ENCODE measurements around the gene TRMT2A.

DNA sequence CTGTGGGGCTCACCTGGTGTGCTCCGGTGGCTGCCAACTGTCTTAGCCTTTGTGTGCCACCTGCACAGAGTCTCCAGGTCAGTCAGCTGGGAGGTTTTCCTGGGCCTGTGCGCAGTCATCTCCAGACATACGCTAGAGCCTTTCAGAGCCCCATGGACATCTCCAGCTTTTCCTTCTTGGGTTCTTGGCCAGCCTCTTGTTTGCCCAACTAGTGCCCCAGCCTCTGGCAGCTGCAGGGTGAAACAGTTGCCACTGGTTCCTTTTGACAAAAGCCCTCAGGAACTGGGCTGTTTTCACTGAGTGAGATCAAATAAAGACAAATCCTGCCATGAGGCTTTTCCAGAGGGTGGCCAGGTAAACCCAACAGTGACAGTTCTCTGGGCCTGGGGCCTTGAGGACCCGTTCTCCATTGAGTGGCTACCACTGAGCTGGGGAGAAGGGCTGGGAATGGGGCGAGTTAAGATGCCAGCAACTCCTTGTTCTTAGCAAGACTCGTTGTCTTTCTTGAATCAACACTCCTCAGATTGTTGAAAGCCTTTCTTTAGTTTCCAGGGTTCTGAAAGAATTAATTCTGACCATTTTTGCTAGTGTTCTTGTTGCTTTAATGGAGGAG lies 17.8 kb downstream of the TRMT2A start:
- no peak for TF ChIP-seq CEBPB (IDR thresholded peaks at IDR 0.05)
- TF ChIP-seq EP300 (IDR thresholded peaks at IDR 0.05; ENCODE audit: borderline replicate concordance), result no peak
- TF ChIP-seq, protein P1, sequence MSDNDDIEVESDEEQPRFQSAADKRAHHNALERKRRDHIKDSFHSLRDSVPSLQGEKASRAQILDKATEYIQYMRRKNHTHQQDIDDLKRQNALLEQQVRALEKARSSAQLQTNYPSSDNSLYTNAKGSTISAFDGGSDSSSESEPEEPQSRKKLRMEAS (IDR thresholded peaks at IDR 0.05), result no peak
- no peak for TF ChIP-seq RAD21 (IDR thresholded peaks at IDR 0.05; ENCODE audit: low read depth)
- TF ChIP-seq TEAD4 (IDR thresholded peaks at IDR 0.05), result no peak
- TF ChIP-seq EGR1 (IDR thresholded peaks at IDR 0.05), result no peak
- TF ChIP-seq FOXM1 (IDR thresholded peaks at IDR 0.05; ENCODE audit: borderline replicate concordance, low read depth), result no peak
- TF ChIP-seq, protein P2, sequence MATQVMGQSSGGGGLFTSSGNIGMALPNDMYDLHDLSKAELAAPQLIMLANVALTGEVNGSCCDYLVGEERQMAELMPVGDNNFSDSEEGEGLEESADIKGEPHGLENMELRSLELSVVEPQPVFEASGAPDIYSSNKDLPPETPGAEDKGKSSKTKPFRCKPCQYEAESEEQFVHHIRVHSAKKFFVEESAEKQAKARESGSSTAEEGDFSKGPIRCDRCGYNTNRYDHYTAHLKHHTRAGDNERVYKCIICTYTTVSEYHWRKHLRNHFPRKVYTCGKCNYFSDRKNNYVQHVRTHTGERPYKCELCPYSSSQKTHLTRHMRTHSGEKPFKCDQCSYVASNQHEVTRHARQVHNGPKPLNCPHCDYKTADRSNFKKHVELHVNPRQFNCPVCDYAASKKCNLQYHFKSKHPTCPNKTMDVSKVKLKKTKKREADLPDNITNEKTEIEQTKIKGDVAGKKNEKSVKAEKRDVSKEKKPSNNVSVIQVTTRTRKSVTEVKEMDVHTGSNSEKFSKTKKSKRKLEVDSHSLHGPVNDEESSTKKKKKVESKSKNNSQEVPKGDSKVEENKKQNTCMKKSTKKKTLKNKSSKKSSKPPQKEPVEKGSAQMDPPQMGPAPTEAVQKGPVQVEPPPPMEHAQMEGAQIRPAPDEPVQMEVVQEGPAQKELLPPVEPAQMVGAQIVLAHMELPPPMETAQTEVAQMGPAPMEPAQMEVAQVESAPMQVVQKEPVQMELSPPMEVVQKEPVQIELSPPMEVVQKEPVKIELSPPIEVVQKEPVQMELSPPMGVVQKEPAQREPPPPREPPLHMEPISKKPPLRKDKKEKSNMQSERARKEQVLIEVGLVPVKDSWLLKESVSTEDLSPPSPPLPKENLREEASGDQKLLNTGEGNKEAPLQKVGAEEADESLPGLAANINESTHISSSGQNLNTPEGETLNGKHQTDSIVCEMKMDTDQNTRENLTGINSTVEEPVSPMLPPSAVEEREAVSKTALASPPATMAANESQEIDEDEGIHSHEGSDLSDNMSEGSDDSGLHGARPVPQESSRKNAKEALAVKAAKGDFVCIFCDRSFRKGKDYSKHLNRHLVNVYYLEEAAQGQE (IDR thresholded peaks at IDR 0.05; ENCODE audit: low read depth), result no peak
- TF ChIP-seq TAF1 (IDR thresholded peaks at IDR 0.05; ENCODE audit: low read depth), result no peak
- TF ChIP-seq TCF12 (IDR thresholded peaks at IDR 0.05; ENCODE audit: low read depth), result no peak
- TF ChIP-seq CREB1 (IDR thresholded peaks at IDR 0.05; ENCODE audit: low read depth), result no peak
- TF ChIP-seq, protein P3, sequence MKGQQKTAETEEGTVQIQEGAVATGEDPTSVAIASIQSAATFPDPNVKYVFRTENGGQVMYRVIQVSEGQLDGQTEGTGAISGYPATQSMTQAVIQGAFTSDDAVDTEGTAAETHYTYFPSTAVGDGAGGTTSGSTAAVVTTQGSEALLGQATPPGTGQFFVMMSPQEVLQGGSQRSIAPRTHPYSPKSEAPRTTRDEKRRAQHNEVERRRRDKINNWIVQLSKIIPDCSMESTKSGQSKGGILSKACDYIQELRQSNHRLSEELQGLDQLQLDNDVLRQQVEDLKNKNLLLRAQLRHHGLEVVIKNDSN (IDR thresholded peaks at IDR 0.05), result no peak

All from Ishikawa (cell line).